HG03175 (cell line): Measurements from ENCODE around the gene ADIG.

Experiments used
- ATAC-seq: cut with Tn5 transposase; IDR thresholded peaks from one replicate; pipeline ENCODE4 v1.9.1; 2021; ENCODE audit warnings: mild to moderate bottlenecking, moderate library complexity; ENCODE audit not compliant: unreplicated experiment

The ADIG gene

DNA sequence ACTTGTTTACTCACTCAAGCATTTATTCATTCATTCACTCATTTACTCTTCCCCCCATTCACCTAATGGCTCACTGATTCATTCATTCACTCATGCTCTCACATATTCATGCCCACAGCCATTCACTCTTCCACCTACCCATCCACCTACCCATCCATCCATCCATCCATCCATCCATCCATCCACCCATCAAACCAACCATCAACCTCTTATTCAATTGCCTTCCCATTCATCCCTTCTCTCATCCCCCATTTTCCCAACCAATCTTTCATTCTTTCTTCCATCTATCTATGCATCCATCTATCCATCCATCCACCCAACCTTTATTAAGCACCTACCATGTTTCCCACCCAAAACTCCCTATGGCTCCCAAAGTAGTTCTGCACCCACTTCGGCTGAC lies 19.1 kb downstream of the ADIG start:
- no peak for ATAC-seq

DNA sequence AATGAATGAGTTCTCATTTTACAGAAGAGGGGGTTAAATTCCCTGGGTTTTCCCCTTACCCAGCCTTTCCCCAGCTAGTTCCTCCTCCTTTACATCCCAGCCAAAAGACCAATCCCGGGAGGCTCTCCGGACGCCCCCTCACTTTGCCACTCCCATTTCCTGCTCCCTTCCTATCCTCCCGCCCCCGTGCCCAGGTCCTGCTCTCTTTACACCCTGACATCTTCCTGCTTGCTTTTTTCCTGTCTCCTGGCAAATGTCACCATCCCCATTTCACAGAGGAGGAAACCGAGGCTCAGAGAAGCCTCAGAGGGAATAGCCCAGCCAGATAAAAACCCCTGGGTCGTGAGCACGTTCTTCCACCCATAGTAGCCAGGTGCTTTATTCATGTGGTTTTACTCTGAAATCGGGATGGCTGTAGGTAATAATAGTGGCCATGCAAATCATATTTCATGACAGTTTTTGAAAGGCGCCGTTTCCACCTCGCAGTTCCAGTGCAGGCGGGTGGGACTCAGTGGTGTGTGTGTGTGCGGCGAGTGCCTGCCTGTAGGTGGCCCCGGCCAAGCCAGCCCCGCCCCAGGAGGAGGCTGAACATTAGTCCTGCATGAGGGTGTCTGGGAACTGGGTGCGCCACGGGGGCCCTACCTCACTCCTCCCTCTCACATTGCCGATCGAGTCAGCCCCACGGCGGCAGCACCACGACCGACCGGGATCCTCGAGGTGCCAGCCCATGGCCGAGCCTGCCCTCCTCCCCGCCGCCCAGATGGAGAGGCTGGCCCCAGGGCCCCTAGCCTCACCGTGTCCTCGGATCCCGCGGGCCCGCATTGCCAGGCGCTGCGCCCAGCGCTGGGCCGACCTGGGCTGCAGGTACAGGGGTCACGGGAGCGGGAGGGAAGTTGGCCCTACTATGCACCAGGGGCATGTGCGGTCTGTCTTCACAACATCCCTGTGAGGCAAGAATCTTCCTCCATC lies 20.5 kb downstream of the ADIG start, which contains the start of gene ARHGAP40:
Gene ARHGAP40 (plus strand): TSS at position 594 of the 969 bp plus-strand sequence.
- no peak for ATAC-seq

- ATAC-seq = no peak
Measured at GRCh38 chr20:38602185-38602581, 21.2 kb downstream of the ADIG start.

GRCh38 chr20:38603286-38603685 lies 22.3 kb downstream of the ADIG start:
- no peak for ATAC-seq

- no peak for ATAC-seq
Measured at GRCh38 chr20:38604873-38605303, 23.9 kb downstream of the ADIG start.

- ATAC-seq = no peak
Measured at GRCh38 chr20:38607351-38607750, 26.4 kb downstream of the ADIG start.

GRCh38 chr20:38608188-38608587 lies 27.2 kb downstream of the ADIG start:
- no peak for ATAC-seq

- no peak for ATAC-seq
Measured at GRCh38 chr20:38609815-38610214, 28.8 kb downstream of the ADIG start.

DNA sequence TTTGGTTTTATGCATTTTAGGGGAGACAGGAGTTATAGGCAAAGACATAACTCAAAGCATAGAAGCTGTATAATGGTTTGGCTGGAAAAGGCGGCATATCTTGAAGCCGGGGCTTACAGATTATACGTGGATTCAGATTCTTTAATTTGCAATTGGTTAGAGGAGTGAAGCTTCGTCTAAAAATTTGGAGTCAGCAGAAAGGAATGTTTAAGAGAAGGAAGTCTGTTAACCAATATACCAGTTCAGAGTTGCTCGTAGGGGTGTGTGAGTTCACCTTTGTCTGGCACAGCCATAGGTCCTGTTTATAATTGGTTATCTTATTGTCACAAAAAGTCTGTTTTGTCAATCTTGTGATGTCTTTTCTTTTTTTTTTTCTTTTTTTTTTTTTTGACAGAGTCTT lies 29.5 kb downstream of the ADIG start:
- no peak for ATAC-seq

- no peak for ATAC-seq
Measured at GRCh38 chr20:38612751-38613515, 31.9 kb downstream of the ADIG start.

DNA sequence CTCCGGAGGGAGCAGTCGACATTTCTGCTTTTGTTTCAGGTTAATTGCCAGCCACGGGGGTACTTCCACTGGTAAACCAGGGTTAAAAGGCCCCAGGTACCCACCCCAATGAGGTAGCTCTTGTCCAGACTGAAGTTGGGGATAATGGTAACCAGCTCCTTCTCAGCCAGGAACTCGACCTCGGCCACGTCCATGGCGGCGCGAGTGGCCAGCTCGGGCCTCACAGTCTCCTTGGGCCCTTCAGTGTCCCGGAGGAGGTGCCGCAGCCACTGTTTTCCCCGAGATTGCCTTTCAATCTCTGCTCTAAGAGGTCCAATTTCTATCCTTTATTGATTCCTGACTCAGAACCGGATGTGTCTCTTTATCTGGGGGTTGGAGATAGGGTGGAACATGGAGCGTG lies 34.3 kb downstream of the ADIG start:
- ATAC-seq = no peak

DNA sequence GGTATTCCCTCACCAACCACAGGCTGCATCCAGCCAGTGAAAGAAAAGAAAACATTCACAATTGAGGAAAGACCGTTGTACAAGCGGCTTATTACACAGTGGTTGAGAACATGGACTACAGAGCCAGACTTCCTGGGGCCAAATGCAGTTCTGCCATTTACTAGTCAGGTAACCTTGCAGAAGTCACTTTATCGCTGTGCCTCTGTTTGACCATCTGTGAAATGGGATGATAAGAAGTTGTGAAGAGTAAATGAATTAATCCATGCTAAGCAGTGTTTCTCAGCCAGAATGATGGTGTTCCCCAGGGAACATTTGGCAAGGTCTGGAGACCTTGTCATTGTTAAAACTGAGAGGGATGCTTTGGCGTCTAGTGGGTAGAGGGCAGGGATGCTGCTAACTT lies 35.5 kb downstream of the ADIG start:
- no peak for ATAC-seq

- no peak for ATAC-seq
Measured at GRCh38 chr20:38617011-38617829, 36.2 kb downstream of the ADIG start.

DNA sequence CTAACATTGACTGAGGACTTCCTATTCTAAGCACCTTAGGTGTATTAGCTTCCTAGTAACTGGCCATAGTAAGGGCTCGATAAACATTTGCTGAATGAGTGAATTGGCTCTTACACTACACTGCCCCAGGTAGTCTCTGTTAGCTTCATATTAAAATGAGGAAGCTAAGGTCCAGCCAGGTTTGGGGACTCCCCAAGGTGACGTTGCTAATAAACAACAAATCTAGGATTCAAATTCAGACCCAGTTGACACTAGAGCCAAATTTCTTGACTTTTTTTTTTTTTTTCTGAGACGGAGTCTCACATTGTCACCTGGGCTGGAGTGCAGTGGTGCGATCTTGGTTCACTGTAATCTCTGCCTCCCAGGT lies 36.8 kb downstream of the ADIG start:
- no peak for ATAC-seq

- ATAC-seq = no peak
Measured at GRCh38 chr20:38620441-38620840, 39.4 kb downstream of the ADIG start.

DNA sequence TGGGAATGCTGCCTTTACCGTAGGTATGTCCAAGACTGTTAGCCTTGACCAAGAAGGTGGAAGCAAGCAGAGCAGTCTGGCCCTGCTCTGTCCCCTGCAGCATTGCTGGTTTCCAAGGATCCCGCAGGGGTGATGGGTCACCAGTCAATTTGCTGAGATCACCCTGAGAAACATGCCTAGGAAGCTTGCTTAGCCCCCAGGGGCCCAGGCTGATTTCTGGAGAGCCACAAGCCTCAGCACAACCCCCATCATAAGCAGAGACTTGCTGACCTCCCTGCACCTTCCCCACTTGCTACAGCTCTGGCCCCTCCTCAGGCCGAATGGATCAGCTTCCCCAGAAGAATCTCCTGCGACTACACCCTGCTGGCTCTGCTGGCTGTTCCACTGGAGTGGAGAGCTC lies 42.1 kb downstream of the ADIG start:
- ATAC-seq = no peak

GRCh38 chr20:38624084-38624483 lies 43.1 kb downstream of the ADIG start:
- ATAC-seq = no peak

GRCh38 chr20:38625896-38626295 lies 44.9 kb downstream of the ADIG start:
- ATAC-seq = no peak

- no peak for ATAC-seq
Measured at GRCh38 chr20:38626921-38627659, 46.1 kb downstream of the ADIG start.
